ENCODE results near the gene ALG9. TPM values are rescaled to one million over a fixed set of nuclear protein-coding genes. Genes with fewer than 3 reads are reported as not detected.

ALG9 gene
- total RNA-seq, 3 donors from 2014 or later (not counting 1 experiment from before 2014, with no cell fraction given) = 30.6 to 37.1 (median 35.4) TPM

DNA sequence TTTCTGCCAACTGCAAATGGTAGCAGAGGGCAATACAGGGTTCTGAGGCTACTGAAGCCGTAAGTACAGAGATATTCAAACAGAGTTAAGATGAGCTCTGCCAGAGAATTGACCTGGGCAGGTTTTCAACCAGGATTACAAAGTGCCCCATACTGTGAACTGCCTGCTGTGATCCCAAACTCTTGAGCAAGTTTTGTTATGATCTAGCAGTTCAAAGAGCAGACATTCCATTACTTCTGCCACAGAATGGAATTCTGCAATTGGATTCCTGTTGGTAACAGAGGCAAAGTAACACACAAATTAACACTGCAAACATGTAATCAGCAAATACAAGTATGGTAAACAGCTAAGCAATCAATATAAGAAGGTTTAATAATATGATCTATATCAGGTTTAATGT, 31.2 kb downstream of the ALG9 start:
- Mint-ChIP-seq H3K36me3 (peaks cover 15% of the 10 kb centered on the region), H3K27me3 (ENCODE audit: low read depth in 2 of 2) (no peaks in the 10 kb centered on the region), H3K9me3 (no peaks in the 10 kb centered on the region), H3K4me1 (peaks cover 5 to 9% of the 10 kb centered on the region in 2 donors), H3K27ac (no peak overlapping the region), H3K4me3 (no peak overlapping the region)
- peaks cover 38% of the 10 kb centered on the region for H3K36me3 ChIP-seq (ENCODE audit: control insufficient read depth, insufficient read depth, low read length)
- ATAC-seq (no peak), DNase-seq (no peak)
- H3K27ac ChIP-seq (ENCODE audit: low read length) = no peak overlapping the region
- intact Hi-C loops (cut with micrococcal nuclease) = no loop called here
- no peaks in the 10 kb centered on the region for H3K4me1 ChIP-seq (ENCODE audit: control insufficient read depth, insufficient read depth, low read length)
- H3K4me3 ChIP-seq (ENCODE audit: low read length) = no peak overlapping the region
- no peaks in the 10 kb centered on the region for H3K9me3 ChIP-seq (ENCODE audit: control insufficient read depth, insufficient read depth, low read length)
- WGBS (ENCODE audit: insufficient coverage) = 100% methylated on average over 1 of the region's 1 CpG
- no peaks in the 10 kb centered on the region for H3K27me3 ChIP-seq (ENCODE audit: control insufficient read depth, insufficient read depth, low read length)
- TF ChIP-seq, protein P1, sequence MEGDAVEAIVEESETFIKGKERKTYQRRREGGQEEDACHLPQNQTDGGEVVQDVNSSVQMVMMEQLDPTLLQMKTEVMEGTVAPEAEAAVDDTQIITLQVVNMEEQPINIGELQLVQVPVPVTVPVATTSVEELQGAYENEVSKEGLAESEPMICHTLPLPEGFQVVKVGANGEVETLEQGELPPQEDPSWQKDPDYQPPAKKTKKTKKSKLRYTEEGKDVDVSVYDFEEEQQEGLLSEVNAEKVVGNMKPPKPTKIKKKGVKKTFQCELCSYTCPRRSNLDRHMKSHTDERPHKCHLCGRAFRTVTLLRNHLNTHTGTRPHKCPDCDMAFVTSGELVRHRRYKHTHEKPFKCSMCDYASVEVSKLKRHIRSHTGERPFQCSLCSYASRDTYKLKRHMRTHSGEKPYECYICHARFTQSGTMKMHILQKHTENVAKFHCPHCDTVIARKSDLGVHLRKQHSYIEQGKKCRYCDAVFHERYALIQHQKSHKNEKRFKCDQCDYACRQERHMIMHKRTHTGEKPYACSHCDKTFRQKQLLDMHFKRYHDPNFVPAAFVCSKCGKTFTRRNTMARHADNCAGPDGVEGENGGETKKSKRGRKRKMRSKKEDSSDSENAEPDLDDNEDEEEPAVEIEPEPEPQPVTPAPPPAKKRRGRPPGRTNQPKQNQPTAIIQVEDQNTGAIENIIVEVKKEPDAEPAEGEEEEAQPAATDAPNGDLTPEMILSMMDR (IDR thresholded peaks at IDR 0.05) = no peak

DNA sequence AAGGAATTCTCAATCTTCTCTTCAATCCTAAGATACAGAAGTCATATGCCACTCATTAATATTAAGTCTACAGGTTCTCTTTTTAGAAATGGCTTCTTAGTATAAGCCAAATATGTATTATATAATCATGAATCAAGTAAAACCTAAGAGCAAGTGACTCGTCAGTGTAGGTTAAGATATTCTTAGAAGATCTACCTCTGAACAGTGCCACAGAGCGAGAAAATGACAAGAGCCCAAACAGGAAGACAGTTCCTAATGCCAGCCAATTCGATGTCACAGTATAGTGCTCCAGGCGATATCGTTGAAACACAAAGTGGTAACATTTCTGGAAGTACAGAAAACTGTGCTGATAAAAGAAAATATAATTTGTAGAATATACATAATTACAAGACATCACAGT, 33.3 kb downstream of the ALG9 start:
- TF ChIP-seq, protein P1 (IDR thresholded peaks at IDR 0.05) = no peak
- Histone ChIP-seq H3K9me3 (ENCODE audit: control insufficient read depth, insufficient read depth, low read length) (no peaks in the 10 kb centered on the region), H3K4me1 (ENCODE audit: control insufficient read depth, insufficient read depth, low read length) (no peaks in the 10 kb centered on the region), H3K27me3 (ENCODE audit: control insufficient read depth, insufficient read depth, low read length) (no peaks in the 10 kb centered on the region), H3K27ac (ENCODE audit: low read length) (no peak overlapping the region), H3K4me3 (ENCODE audit: low read length) (no peak overlapping the region), H3K36me3 (ENCODE audit: control insufficient read depth, insufficient read depth, low read length) (peaks cover 44% of the 10 kb centered on the region)
- intact Hi-C loops (cut with micrococcal nuclease) = no loop called here
- peaks cover 5 to 9% of the 10 kb centered on the region in 2 donors for H3K4me1 Mint-ChIP-seq
- H3K27ac Mint-ChIP-seq = no peak overlapping the region
- H3K9me3 Mint-ChIP-seq = no peaks in the 10 kb centered on the region
- no peak for ATAC-seq
- DNase-seq = no peak
- 96% methylated on average over 5 of the region's 5 CpGs for WGBS (ENCODE audit: insufficient coverage)
- H3K4me3 Mint-ChIP-seq = no peak overlapping the region
- no peaks in the 10 kb centered on the region for H3K27me3 Mint-ChIP-seq (ENCODE audit: low read depth in 2 of 2)
- peaks cover 15% of the 10 kb centered on the region for H3K36me3 Mint-ChIP-seq

DNA sequence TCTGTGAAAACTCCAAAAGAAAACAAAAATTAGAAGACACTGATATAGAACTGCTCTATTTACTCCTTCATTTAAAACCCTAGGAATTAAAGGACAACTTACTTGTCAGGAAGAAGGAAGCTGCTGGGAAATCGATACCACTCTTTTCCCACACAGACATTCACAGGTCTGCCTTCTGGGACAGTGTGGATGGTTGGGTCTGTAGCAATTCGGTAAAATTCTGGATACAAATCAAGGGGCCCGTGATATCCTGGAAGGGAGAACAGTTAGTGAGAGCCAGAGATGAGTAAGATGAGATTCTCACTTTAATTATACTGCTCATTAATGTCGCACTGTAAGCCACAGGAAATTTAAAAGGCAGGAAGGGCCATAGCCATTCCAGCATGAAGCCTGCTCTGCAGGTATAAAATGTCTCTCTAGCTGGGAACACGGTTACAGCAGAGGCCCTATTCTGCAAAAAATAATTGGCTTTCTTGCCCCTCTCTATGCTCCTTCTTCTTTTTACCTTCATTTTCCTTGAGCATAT, 34.0 kb downstream of the ALG9 start:
- ATAC-seq (no peak), DNase-seq (no peak)
- no peaks in the 10 kb centered on the region for H3K9me3 Mint-ChIP-seq
- H3K4me3 ChIP-seq (ENCODE audit: low read length) = no peak overlapping the region
- peak overlapping the region in 1 of 2 donors; percentile 16 for H3K27ac Mint-ChIP-seq
- no peaks in the 10 kb centered on the region for H3K27me3 ChIP-seq (ENCODE audit: control insufficient read depth, insufficient read depth, low read length)
- H3K9me3 ChIP-seq (ENCODE audit: control insufficient read depth, insufficient read depth, low read length) = no peaks in the 10 kb centered on the region
- no peak overlapping the region for H3K27ac ChIP-seq (ENCODE audit: low read length)
- H3K4me1 Mint-ChIP-seq = peaks cover 5 to 9% of the 10 kb centered on the region in 2 donors
- peaks cover 15% of the 10 kb centered on the region for H3K36me3 Mint-ChIP-seq
- intact Hi-C loops (cut with micrococcal nuclease) = no loop called here
- peaks cover 44% of the 10 kb centered on the region for H3K36me3 ChIP-seq (ENCODE audit: control insufficient read depth, insufficient read depth, low read length)
- H3K27me3 Mint-ChIP-seq (ENCODE audit: low read depth in 2 of 2) = no peaks in the 10 kb centered on the region
- H3K4me3 Mint-ChIP-seq = no peak overlapping the region
- TF ChIP-seq, protein P1 (IDR thresholded peaks at IDR 0.05) = no peak
- 91% methylated on average over 4 of the region's 5 CpGs for WGBS (ENCODE audit: insufficient coverage)
- H3K4me1 ChIP-seq (ENCODE audit: control insufficient read depth, insufficient read depth, low read length) = no peaks in the 10 kb centered on the region

DNA sequence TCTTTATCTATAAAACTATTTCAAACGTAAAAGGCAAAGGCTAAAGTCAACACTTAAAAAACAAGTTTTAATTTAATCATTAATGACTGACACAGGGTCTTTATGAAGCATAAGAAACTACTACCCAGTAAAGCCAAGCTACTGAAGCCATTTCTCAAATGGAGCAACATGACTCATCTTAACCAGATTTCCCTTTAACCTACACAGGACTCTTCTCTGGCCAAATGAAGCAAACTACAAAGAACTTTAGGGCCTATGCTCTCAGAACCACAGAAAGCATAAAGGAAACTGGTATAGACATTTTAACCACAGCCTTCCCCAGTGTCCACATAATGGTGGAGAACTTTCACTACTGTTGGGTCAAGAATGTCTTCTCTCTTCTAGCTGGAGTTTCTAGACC, 34.7 kb downstream of the ALG9 start:
- Mint-ChIP-seq H3K4me1 (peaks cover 5 to 9% of the 10 kb centered on the region in 2 donors), H3K4me3 (no peak overlapping the region), H3K36me3 (peaks cover 15% of the 10 kb centered on the region), H3K27ac (no peak overlapping the region), H3K27me3 (ENCODE audit: low read depth in 2 of 2) (no peaks in the 10 kb centered on the region), H3K9me3 (no peaks in the 10 kb centered on the region)
- H3K4me3 ChIP-seq (ENCODE audit: low read length) = no peak overlapping the region
- H3K27ac ChIP-seq (ENCODE audit: low read length) = no peak overlapping the region
- no peaks in the 10 kb centered on the region for H3K27me3 ChIP-seq (ENCODE audit: control insufficient read depth, insufficient read depth, low read length)
- H3K36me3 ChIP-seq (ENCODE audit: control insufficient read depth, insufficient read depth, low read length) = peaks cover 44% of the 10 kb centered on the region
- intact Hi-C loops (cut with micrococcal nuclease) = no loop called here
- no peak for ATAC-seq
- no peaks in the 10 kb centered on the region for H3K9me3 ChIP-seq (ENCODE audit: control insufficient read depth, insufficient read depth, low read length)
- no peak for DNase-seq
- WGBS (ENCODE audit: insufficient coverage) = 90% methylated on average over 1 of the region's 1 CpG
- H3K4me1 ChIP-seq (ENCODE audit: control insufficient read depth, insufficient read depth, low read length) = no peaks in the 10 kb centered on the region
- TF ChIP-seq, protein P1 (IDR thresholded peaks at IDR 0.05) = no peak

Measured in natural killer cell (primary cell).